ENCODE measurements around the gene SOCS2. TPM values are rescaled to one million over a fixed set of nuclear protein-coding genes. Genes with fewer than 3 reads are reported as not detected.

SOCS2 gene
- total RNA-seq, 1 donor from 2014 or later, result 72.4 TPM

Other genes with a start within 250 kb of the SOCS2 start
- 71.8 and 85.6 TPM in 2 replicates for gene NUDT4, start 194.8 kb upstream of the SOCS2 start, total RNA-seq
- 96.8 and 118 TPM in 2 replicates for gene UBE2N, start 130.7 kb upstream of the SOCS2 start, total RNA-seq
- gene MRPL42, start 105.2 kb upstream of the SOCS2 start, total RNA-seq, result 37.9 and 44.9 TPM in 2 replicates
- gene CRADD, start 104.7 kb downstream of the SOCS2 start, total RNA-seq, result 9.3 and 9.4 TPM in 2 replicates

All from lung microvascular endothelial cell (primary cell).